SH-SY5Y (cell line): ENCODE measurements around the gene UGDH.

Experiments used
- GATA2 ChIP-seq: IDR thresholded peaks from 2 replicates; pipeline ENCODE4 v1.6.1; 2011; ENCODE audit warnings: mild to moderate bottlenecking, low read depth, low read length
- GATA3 ChIP-seq: IDR thresholded peaks from 2 replicates; pipeline ENCODE4 v1.6.1; 2011; ENCODE audit warnings: low read depth, mild to moderate bottlenecking, low read length, moderate library complexity

UGDH gene

GRCh38 chr4:39527296-39528060, at the start of gene UGDH:
Gene UGDH (minus strand): TSS chr4:39527439. CDS start chr4:39521512, 5,927 bp downstream.
- TF ChIP-seq GATA3 (no peak), GATA2 (no peak)

- TF ChIP-seq GATA3 (no peak), GATA2 (no peak)
Measured at GRCh38 chr4:39574946-39575345, 47.7 kb upstream of the UGDH start.

GRCh38 chr4:39571504-39571903, 44.3 kb upstream of the UGDH start:
- TF ChIP-seq GATA3 (no peak), GATA2 (no peak)

GRCh38 chr4:39571054-39571453, 43.8 kb upstream of the UGDH start:
- TF ChIP-seq GATA2 (no peak), GATA3 (no peak)

GRCh38 chr4:39569209-39569608, 42.0 kb upstream of the UGDH start:
- no peak for TF ChIP-seq GATA2
- TF ChIP-seq GATA3 = no peak

GRCh38 chr4:39568805-39569204, 41.6 kb upstream of the UGDH start:
- TF ChIP-seq GATA3 = no peak

- TF ChIP-seq GATA2 = no peak
- TF ChIP-seq GATA3 = no peak
Measured at GRCh38 chr4:39565878-39566600, 38.8 kb upstream of the UGDH start.

- no peak for TF ChIP-seq GATA3
Measured at GRCh38 chr4:39563346-39563847, 36.2 kb upstream of the UGDH start.

- TF ChIP-seq GATA3 (no peak), GATA2 (no peak)
Measured at GRCh38 chr4:39562792-39563191, 35.6 kb upstream of the UGDH start.

- TF ChIP-seq GATA3 = no peak
- no peak for TF ChIP-seq GATA2
Measured at GRCh38 chr4:39559626-39560025, 32.4 kb upstream of the UGDH start.

GRCh38 chr4:39555472-39555871, 28.2 kb upstream of the UGDH start:
- TF ChIP-seq GATA2 = no peak
- no peak for TF ChIP-seq GATA3

- TF ChIP-seq GATA2 = no peak
- TF ChIP-seq GATA3 = no peak
Measured at GRCh38 chr4:39548425-39549067, 21.3 kb upstream of the UGDH start.

- no peak for TF ChIP-seq GATA2
- TF ChIP-seq GATA3 = no peak
Measured at GRCh38 chr4:39544580-39545315, 17.5 kb upstream of the UGDH start.

GRCh38 chr4:39543034-39543433, 15.8 kb upstream of the UGDH start:
- TF ChIP-seq GATA2 (no peak), GATA3 (no peak)

- TF ChIP-seq GATA2 (no peak), GATA3 (no peak)
Measured at GRCh38 chr4:39542611-39543012, 15.4 kb upstream of the UGDH start.
